ENCODE data around the gene GTPBP1. TPM values are rescaled to one million over a fixed set of nuclear protein-coding genes. Genes with fewer than 3 reads are reported as not detected.

GTPBP1 gene
- 25.2 and 61.2 TPM in 2 replicates for total RNA-seq

DNA sequence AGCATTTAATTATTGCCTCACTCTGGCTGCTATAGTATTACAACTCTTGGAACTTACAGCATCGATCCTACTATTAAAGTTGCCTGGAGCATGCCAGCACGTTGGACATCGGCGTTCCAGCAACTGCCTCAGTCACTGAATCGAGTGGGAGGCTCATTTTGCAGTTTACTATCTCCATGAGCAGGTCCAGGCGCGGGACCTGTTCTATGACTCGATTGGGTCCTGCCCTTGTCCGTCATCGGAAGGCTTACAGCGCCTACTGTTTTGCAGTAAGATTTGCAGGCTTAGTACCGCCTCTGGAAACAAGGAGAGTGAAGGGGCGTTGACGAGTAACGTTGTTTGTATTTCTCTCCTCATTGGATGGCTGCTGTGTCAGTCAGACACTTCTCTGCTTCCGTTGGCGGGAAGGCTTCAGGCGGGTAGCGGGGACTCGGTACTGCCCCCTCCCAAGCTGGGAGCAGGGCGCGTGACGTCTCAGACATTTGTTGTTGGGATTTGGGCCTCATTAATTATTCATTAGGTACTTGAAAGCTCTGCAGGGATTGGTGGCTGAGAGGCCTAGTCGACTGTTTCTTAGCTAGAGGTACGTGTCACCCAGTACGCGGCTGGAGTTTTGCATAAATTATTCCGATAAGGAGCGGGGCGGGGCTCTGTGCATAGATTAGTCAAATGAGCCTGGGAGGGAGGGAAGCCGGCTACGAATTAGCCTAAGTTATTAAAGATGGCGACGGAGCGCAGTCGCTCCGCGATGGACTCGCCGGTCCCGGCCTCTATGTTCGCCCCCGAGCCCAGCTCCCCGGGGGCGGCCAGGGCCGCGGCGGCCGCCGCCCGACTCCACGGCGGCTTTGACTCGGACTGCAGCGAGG is at the start of gene GTPBP1:
TSS of gene GTPBP1 (plus strand) at position 710 of the 866 bp plus-strand sequence. CDS start at position 722, 12 bp downstream.

DNA sequence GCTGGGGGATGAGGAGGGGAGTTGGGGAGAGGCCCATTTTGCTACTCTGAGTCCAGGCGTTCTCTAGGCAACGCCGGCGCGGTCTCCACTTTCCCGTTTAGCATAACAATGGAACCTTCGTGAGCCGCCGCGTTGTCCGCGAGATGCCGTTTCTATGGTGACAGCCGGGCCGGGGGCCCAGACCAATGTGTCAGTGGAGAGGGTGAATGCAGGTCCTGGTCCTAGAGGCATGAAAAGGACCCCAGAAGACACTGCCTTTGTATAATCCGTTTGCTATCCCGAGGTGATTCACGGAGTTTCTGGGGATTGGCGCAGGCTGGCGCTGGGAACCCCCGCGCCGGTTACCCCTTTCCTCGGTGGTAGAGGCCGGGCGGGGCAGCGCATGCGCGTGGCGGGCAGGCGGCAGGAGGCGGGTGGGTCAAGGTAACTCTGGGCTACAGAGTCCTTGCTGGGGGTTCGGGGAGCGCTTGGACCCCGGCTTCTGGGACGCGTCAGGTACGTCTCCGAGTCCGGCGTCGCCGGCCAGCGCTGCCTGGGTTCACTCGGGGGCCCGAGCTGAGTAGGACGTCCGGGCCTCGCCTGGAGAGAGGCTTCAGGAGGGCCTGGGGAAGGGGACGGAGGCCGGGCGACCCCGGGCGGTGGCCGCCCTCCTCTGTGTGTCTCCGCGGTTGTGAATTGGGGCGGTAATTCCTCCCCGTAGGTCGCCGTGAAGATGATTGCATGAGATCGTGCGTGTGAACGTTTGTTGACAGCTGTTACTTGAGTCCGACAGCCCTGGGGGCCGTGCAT is 49.3 kb upstream of the GTPBP1 start, which contains the start of the genes CBY1 and FAM227A:
TSS of gene CBY1 (plus strand) at position 383 of the 789 bp plus-strand sequence. CDS start 11,417 bp downstream, outside the sequence.
TSS of gene FAM227A (minus strand) at position 137 of the 789 bp plus-strand sequence. CDS start 6,224 bp downstream, outside the sequence.

DNA sequence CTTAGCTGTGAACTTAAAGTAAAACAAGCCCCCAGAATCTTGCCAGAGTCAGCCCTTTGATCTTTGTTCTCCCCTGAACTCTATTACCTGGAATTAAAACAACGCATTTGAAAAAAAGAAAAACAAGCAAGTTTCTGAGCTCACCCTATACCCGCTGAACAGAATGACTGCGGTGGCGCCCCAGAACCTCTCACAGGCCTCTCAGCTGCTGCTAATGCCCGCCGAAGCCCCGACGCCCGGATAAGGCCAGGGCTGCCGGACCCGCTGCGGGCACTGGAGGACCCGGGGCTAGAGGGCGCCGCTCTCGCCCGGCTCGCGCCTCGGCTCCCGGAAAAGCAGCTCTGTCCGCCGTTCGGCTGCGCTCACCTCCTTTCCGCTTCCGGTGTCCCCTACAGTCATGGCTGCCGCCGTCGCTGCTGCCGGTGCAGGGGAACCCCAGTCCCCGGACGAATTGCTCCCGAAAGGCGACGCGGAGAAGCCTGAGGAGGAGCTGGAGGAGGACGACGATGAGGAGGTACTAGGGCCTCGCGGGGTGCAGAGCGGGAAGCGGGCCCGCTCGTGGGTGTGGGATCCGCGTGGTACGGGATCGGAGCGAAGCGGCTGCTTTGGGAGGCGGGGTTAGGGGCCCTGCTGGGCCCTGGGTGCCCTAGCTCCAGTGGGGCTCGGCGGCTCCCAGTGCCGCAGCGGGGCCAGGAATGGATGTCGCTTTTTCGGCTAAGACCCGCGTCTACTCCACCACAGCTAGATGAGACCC is 24.0 kb upstream of the GTPBP1 start, which contains the start of gene TOMM22:
TSS of gene TOMM22 (plus strand) at position 376 of the 754 bp plus-strand sequence. CDS start at position 398, 22 bp downstream.

DNA sequence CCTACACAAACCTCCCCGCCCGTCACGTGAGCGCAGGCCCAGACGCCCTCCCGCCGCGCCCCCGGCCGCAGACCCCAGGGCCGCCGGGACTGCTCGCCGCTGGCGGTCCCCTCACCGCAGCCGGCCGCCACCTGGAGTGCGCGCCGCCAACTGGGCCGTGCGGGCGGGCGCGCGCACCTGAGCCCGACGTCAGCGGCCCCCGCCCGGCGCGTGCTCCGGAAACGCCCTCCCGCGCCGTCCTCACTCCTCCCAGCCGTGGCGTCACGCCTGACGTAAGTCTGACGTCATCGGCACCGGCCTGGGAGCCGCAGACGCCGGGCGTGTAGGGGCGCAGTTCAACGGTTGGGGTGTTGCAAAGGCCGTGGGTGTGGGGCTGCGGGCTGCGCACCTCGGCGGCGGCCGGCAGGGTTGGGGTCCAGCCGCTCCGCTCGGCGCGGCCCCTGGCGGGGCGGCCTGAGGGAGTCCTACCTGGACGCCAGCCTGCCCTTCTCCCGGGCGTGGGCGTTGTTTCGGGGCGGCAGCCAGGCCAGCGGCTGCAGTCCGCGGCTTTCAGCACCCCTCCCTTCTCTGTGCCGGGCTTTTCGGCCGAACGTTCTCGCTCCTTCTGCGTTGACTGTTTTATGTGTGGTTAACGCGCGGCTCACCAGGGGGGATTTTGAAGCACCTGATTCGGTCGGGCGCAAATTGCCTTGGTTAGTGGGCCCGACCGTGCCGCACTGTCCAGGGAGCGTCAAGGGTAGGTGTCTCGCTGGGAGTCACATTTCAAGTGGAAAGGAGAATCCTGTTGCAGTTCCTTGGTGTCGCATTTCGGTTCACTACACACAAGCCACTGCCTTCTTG is 4.7 kb upstream of the GTPBP1 start, which contains the start of gene JOSD1:
TSS of gene JOSD1 (minus strand) at position 155 of the 840 bp plus-strand sequence. CDS start 956 bp downstream, outside the sequence.

DNA sequence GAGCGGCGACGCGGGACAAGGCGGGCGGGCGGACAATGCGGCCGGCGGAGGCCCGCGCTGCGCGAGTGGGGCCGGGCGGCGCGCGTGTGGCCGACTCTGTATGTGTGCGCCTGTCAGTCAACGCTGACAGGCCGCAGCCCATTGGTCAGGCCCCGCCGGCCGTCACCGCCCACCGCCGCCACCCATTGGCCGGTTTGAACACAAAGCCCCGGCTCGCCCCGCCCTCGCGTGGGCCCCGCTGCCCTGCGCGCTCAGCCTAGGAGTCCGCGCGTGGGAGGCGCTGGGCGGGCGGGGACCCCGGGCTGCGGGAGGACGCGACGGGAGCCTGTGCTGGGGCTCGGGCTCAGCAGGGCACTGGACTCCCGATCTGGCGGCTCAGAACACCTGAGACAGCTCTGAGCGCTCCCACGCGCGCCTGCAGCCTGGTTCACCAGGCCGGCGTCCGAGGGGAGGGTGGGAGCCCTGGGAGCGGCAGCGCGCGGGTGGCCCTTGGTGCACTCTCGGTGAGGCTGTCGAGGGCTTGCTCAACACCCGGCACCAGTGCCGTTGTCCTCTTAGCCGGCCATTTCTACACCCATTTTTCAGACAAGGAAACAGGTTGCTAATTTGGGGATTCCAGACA is 50.3 kb downstream of the GTPBP1 start, which contains the start of gene SUN2:
TSS of gene SUN2 (minus strand) at position 88 of the 622 bp plus-strand sequence. CDS start 3,370 bp downstream, outside the sequence.

Other genes with a start within 250 kb of the GTPBP1 start
- gene KDELR3, start 237.8 kb upstream of the GTPBP1 start, total RNA-seq: 160 and 218 TPM in 2 replicates
- gene DDX17, start 199.6 kb upstream of the GTPBP1 start, total RNA-seq: 381 and 423 TPM in 2 replicates
- gene DMC1, start 135.8 kb upstream of the GTPBP1 start, total RNA-seq: 1.5 and 2.4 TPM in 2 replicates
- 4.0 and 5.0 TPM in 2 replicates for gene FAM227A, start 49.6 kb upstream of the GTPBP1 start, total RNA-seq
- gene CBY1, start 49.3 kb upstream of the GTPBP1 start, total RNA-seq: 14.0 and 14.5 TPM in 2 replicates
- gene TOMM22, start 24.0 kb upstream of the GTPBP1 start, total RNA-seq: 40.3 and 51.7 TPM in 2 replicates
- 39.5 and 55.5 TPM in 2 replicates for gene JOSD1, start 5.0 kb upstream of the GTPBP1 start, total RNA-seq
- gene SUN2, start 50.1 kb downstream of the GTPBP1 start, total RNA-seq: 83.4 and 109 TPM in 2 replicates
- gene DNAL4, start 88.2 kb downstream of the GTPBP1 start, total RNA-seq: 18.7 and 22.3 TPM in 2 replicates
- gene NPTXR, start 138.1 kb downstream of the GTPBP1 start, total RNA-seq: 17.2 and 38.4 TPM in 2 replicates
- gene CBX6, start 166.3 kb downstream of the GTPBP1 start, total RNA-seq: 31.2 and 48.6 TPM in 2 replicates